NCI-H2171 (cell line): Measurements from ENCODE around the gene NCMAP.
A peak's percentile ranks its signal among the peaks of the same experiment; 100 is the strongest.

Experiments
- DNase-seq: peaks from one replicate; lab custom pipeline; 2025; lab: John Stamatoyannopoulos, UW

NCMAP gene

GRCh38 chr1:24570265-24571125 lies 14.6 kb downstream of the NCMAP start:
- no peak for DNase-seq

DNA sequence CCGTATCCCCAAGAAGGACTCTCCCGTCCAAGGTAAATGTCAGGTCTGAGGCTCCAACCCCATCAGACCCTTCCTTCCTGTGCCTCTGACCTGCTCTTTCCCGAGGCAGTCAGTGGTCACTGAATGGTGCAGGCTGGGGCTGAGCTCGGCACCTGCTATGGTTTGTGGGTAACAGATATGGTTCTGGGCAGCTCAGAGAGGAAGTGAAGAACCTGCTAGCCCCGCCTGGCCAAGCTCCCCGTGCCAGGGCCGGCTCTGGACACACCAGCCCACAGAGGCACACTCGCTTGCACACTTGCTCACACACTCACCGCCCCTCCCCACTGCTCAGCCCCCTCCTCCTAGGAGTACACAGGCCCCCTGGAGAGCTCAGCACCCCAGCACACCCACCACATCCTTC lies 16.4 kb downstream of the NCMAP start:
- no peak for DNase-seq

DNA sequence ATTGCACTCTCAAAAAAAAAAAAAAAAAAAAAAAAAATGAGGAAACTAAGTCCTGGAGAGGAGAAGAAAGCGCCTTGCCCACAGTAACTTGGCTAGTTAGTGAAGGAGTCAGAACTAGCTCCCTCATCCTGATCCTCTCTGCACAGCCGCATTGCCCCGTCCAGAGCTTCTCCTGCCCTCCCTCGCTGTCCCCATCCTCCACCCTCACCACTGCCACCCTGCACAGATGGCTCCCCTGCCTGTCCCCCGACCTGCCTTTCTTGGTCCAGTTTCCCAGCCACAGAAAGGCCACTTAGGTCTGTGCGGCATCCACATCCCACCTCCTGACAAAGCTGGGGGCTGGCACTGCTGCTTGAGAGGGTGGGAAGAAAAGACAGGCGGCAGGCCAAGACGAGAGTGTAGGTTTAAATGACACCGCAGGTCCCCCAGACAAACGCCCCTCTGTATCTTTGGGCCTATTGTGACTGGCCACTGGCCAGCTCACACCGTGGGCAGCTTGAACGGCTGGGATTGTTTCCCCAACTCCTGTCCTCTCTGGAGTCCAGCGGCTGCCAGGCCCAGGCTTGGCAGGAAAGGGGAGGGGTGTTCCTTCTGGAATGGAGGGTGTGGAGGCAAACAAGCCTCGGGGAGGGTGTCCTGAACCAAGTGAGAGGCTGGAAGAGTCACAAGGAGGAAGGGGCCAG lies 20.2 kb downstream of the NCMAP start:
- DNase-seq = no peak

GRCh38 chr1:24578846-24579245 lies 23.0 kb downstream of the NCMAP start:
- DNase-seq = no peak

DNA sequence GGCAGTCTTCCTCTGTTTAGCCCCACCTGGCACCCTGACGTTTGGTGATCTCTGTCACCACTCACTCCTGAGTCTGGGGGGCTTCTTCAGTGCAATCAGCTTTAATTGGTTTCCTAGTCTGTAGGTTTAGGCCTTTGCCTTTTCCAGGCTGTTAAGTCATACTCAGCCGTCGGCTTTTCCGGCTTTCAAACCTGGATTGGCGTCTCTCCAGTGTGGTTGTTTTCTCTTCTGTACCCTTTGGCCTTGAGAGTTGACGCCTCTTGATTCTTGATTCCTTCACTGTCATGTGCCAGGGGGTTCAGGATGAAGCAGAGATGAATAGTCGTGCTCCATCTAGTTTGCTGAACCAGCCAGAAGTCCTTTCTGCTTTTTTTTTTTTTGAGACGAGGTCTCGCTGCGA lies 24.9 kb downstream of the NCMAP start:
- DNase-seq = no peak

- no peak for DNase-seq
These were observed 28.3 kb downstream of the NCMAP start for GRCh38 chr1:24584171-24584647.

- no peak for DNase-seq
These were observed 30.2 kb downstream of the NCMAP start for GRCh38 chr1:24586119-24586518.

GRCh38 chr1:24586970-24587820 lies 31.3 kb downstream of the NCMAP start:
- DNase-seq = peak; percentile 32

- no peak for DNase-seq
These were observed 32.7 kb downstream of the NCMAP start for GRCh38 chr1:24588573-24588972.

GRCh38 chr1:24589200-24589599 lies 33.3 kb downstream of the NCMAP start:
- no peak for DNase-seq

DNA sequence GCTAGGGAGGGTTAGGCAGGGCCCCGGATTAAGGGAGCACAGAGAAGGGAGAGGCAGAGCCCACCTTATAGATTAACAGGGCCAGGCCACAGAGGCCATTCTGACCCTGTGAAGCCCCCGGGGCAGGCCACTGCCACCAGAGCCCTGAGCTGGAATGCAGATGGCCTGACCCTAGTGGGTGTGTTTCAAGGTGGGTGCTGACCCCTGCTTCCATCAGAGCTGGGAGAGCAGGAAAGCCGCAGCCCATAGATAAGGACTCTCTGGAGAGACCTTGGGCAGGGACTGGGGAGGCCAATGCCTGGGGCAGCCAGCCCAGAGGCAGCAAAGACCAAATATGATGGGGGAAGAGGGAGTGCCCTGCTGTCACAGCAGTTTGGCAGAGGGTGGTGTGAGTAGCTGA lies 35.9 kb downstream of the NCMAP start:
- DNase-seq = no peak

GRCh38 chr1:24594328-24594598 lies 38.4 kb downstream of the NCMAP start:
- DNase-seq = no peak

DNA sequence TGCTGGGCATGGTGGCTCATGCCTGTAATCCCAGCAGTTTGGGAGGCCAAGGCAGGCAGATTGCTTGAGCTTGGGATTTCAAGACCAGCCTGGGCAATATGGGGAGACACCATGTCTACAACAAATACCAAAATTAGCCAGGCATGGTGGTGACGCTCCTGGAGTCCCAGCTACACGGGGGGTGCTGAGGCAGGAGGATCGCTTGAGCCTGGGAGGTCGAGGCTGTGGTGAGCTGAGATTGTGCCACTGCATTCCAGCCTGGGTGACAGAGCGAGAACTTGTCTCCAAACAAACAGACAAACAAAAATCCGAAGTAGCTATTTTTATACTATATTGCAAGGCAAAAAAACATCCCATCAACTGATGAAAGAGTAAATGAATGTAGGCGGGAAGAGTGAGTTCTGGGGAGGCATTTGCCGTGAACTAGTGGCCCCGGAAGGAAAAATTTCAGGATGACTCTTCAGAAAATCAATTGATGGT lies 40.6 kb downstream of the NCMAP start:
- DNase-seq = no peak

GRCh38 chr1:24599265-24599664 lies 43.4 kb downstream of the NCMAP start:
- no peak for DNase-seq

DNA sequence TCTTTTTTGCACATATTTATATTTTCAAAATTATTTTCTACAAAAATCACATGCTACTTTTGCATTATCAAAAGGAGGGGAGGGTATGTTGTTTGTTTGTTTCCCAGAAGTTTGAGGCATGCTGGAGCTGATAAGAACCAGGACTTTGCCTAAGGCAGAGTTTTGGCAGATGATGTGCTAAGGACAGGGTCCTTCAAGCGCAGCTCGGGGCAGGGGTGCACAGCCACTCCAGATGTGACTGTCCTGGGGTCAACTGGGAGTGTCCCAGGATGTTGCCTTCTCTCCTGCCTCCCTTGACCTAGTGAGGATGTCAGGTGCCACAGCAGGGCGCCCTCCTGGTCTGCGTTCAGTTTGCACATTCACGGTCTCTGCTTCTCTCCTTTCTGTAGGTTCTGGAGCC lies 44.7 kb downstream of the NCMAP start:
- no peak for DNase-seq

DNA sequence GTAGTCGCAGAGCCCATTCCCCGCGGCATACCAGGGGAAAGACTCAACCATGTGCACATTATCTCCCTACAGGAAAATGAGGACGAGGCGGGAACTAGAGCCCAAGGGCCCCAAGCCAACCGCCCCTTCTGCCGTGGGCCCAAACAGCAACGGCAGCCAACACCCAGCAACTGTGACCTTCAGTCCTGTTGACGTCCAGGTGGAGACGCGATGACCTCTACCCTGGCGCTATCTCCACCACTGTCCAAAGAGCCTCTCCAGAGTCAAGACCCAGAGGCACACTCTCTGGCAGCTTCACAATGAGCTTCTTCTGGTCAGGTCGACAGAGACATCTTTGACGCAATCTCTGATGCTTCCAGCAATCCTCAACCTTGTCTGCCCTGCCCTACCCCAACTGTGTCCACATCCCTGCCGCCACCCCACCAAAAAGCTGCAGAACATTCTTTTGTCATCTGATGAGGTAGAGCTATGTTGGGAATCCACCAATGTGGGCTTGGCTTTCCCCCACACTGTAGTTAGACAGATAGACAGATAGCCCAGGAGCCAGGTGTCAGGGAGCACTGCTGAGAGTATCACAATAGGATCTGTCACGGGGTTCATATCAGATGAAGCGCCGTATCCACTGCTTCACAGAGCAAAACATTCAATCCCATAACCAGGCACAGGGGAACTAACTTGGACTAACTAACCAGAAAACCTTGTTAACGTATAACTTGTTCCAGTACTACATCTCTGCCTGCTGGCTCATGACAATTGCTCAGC lies 49.8 kb downstream of the NCMAP start:
- DNase-seq = no peak

DNA sequence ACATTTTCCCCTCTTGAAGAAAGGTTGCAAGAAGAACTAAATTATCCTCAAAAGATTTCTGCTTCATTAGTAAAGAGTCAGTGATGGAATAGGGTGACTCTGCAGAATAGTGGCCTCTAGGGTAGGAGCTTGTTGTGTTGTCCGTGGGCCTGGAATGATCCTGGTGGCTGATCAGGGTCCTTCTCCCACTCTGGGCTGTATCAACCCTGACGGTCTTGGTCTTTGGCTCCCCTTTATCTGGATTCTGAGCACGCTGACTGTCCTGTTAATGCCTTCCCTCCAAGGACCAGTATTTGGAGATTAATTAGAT lies 50.4 kb downstream of the NCMAP start:
- no peak for DNase-seq

- DNase-seq = no peak
These were observed 50.7 kb downstream of the NCMAP start for GRCh38 chr1:24606621-24607020.

GRCh38 chr1:24609949-24610517 lies 54.1 kb downstream of the NCMAP start:
- no peak for DNase-seq

GRCh38 chr1:24619376-24619775 lies 63.5 kb downstream of the NCMAP start:
- DNase-seq = no peak

- no peak for DNase-seq
These were observed 64.8 kb downstream of the NCMAP start for GRCh38 chr1:24620678-24621077.

- no peak for DNase-seq
These were observed 65.2 kb downstream of the NCMAP start for GRCh38 chr1:24621121-24621520.
